Endometrium (tissue), 2 donors: ENCODE measurements around the gene CDC7.

Experiments
- FAIRE-seq: peaks from 2 replicates; lab custom pipeline; 2012; peaks lifted over from hg19 to GRCh38; lab: Jason Lieb, UNC
- donor health status: control.
- donor health status: control.

Gene CDC7

DNA sequence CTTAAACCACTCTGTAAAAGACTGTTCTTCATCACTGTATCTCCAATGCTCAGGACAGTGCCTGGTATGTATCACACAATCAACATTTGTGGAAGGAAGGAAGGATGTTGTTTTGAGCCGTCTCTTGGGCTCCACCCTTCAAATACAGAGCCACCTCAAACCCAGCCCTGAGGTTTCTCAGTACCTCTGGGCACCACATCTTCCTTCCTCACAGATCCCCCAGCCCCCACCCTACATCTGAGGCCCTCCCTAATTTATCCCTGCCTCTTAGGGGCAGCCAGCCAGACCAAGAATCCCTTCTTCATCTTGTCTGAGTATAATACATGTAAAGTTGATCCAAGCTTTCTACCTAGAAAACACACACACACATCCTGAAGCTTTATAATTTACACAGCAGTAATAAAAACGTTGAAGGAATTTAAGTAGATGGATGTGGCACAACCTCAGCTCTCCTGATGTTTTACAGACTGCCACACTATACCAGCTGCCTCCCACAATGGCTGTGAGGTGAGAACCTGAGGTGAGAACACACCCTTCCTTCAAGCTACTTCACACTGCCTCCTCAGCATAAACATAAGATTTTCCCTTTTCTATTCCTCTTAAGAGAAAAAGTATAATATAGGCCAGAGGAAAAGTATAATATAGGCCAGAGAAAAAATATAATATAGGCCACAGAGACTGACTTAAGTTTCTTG is 48.5 kb downstream of the CDC7 start:
- no peak for FAIRE-seq

DNA sequence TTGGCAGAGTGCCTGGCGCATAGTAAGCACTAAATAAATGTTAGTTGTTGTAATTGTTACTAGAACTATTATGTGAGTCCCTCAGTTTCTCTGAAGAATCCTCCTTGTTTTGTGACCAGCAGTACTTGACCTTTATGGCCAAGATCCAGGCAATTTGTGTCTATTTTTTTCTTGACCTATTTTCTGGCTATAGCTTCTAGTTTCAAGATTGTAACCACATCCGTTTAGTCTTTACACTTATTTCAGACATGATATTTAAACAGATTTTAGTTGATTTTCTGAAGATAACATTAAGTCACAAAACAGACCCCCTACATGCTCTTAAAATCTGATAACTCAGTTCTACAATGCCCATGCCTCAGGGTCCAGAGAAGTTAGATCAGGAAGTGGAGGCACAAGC is 50.3 kb downstream of the CDC7 start:
- FAIRE-seq: no peak

DNA sequence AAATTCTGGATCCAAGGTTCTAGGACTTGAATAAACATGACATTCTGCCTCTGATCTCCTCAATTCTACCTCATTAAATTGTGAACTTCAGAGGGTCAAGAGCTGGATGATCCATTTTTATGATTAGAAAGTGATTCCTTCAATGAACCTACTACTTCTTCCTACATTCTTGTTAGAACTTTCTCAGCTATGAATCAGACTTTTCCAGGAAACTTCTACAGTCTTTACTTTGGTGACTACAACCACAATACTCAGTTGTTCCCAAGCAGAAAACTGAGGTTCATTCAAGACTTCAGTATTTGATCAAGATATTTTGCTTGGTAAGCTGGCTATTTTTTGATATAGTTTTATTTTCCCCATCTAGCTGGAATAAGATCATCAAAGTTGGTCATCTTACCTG is 51.4 kb downstream of the CDC7 start:
- no peak for FAIRE-seq

DNA sequence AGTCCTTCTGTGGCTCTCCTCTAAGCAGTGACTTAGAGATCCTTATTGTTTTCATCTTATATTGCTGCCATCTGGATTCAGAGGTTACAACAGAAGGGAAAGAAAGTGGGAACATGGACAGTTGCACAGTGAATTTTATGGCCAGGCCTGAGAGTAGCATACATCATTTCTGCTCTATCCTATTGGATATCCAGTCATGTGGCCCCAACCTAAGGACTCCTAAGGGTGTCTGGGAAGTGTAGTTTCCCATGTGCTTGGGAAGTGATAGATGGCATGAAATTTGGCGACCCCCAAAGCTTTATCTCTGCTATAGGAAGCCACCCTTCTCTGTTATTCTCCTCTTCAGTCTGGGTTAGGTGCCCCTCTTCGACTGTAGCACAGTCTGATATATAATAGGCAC is 51.9 kb downstream of the CDC7 start:
- no peak for FAIRE-seq

DNA sequence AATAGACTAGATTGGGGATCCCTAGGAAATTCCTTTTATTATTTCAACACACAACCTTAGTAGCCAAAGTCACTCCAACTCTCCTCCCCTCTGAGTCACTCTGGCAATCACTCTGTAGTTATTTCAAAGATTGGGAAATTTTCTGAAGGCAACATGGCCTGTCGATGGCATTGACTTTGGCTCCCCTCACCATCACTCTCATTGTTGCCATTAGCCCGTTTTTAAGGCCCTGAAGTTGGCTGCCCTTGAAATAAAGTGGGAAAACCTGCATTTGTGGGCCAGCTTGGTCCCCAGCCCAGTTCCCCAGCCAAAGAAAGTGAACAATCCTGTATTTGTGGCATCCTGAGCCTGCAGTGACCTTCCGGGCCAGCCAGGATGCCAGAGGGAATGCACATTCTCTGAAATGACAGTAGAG is 52.5 kb downstream of the CDC7 start:
- FAIRE-seq: no peak

DNA sequence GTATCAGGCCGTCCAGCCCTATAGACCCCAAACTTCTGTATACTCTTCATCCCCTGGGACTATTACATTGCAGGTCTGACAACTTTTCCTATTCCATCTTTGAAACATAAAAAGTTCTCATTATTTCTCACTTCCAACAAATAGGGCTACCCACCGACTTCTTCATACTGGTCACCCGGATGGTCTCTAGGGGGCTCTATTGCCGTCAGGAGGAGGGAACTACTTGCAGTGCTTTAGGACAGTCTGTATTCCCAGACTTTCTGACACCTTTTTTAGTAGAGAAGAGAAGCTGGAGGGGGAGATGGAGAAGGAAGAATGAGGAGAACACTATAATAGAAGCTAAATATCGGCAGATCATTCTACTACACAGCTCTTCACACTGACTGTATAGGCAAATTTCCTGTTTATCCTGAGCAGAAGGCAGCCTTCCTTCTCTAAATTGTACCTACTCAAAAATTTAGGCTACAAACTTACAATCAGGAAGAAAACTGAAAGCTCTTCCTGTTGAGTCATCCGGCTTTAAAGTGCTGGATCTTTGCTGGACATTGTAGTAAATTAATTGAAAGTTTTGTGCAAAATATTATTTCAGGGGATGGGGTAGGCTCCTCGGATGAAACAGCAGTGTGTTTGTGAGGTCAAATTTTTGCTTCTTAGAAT is 54.6 kb downstream of the CDC7 start:
- no peak for FAIRE-seq

DNA sequence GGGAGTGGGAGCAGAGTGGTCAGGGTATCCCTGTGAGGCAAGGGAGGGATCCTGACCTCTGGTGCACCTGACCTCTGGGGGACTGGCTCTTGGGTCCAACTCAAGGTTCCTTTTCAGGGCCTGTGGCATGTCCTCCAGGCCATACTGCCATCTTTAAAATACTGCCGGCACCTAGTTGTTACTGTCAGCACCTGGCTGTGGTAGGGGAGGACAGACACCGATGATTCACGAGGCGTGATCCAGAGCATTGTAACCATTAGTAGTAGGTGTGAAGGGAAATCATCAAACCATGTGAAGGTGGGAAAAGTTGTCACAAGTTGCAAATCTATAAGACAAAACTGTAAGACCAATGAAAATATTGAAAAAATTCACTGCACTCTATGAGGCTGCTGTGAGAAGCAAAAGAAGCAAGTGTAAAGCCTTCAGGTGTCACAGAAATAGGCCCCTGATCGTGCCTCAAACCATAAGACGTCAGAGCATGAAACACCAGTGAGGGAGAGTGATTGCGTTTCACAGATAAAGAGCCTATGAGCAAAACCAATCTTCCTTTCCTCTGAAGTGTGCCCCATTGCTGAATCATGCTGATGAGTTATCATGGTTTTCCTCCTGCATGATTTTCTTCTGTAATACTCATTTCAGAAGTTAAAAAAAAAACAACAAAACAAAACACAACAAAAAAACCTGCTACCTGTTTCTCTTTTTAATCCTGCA is 55.3 kb downstream of the CDC7 start:
- FAIRE-seq: no peak

DNA sequence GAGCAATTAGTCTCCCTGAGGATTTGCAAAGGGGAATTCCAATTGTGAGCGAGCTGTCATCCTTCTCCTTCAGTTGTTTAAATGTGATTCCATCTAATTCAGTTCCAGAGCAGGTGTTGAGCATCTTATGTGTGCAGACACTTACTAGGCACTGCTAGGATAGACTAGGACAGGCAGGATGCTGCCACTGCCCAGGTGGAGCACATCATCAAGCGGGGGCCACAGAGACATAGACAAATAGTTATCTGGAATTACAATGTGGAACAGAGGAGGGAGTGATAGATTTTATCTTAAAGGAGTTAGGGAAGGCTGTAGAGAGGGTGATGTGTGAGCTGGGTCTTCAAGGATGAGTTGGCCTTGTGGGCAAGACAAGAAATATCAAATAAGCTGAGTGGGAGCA is 55.9 kb downstream of the CDC7 start:
- FAIRE-seq: no peak

DNA sequence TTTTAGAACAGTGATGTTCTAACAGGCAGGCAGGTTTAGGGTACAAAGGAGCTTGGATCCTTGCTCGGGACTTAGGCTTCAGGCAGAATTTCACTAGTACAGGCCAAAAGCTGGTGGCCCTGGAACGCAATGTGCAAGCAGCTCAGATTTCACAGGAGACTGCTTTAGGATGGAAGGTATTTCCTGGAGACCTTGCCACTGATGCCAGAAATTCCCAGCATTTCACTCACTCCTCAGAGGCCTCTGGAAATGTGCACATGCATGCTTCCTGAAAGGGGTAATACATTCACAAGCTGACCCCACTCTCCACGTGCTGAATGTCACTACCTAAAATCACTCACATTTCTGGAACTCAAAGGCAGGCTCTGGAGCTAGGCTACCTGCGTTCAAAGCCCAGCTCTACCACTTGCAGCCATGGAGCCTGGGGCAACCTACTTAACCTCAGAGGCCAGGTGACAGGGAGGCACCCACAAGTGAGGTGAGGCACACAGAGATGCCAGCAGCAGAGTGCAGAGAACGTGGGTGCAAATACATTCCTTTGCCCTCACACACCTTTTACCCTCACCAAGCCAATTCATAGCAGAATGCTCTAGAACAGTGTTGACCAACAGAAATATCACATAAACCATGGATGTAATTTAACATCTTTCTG is 56.5 kb downstream of the CDC7 start:
- no peak for FAIRE-seq

DNA sequence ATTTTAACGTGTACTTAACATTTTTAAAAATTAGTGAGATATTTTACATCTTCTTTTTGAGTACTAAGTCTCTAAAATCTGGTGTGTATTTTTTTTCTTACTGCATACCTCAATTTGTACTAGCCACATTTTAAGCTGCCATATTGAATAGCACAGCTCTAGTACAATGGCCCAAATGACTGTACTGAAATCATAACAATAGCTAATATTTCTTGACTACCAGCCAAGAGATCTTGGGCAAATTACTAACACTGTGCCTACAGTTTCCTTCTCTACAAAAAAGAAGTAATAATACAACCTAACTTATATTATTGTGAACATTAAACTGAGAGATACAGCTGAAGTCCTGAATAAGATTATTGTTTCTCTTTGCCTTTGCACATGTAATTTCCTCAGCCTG is 57.2 kb downstream of the CDC7 start:
- no peak for FAIRE-seq

DNA sequence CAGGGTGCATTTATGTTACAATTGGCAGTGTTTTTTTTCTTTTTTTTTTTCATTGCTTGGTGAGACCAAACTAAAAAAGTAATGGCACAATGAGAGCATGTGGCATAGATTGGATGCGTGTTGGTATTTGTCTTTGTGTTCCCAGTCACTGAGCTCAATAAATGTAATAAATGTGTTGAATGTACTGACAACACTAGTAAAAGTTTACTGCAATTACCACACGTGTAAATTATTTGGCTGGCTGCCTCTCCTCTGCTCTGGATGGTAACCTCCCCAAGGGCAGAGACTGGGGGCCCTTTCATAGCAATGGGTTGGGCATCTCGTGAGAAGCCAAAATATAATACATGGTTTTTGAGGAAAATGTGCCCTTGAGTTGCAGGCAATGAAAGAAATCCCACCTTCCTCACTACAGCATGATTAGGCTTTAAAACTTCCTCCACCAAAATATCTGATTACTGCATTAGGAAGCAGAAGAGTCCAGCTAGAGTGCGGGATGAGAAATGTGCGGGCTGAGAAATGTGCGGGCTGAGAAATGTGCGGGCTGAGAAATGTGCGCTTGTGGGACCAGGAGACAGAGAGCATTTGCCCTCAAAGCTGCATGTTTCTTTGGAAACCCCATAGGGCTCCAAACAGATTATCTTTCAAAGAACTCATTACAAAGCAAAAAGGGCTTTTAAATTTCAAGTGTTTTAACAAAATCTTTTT is 58.5 kb downstream of the CDC7 start:
- FAIRE-seq: no peak

DNA sequence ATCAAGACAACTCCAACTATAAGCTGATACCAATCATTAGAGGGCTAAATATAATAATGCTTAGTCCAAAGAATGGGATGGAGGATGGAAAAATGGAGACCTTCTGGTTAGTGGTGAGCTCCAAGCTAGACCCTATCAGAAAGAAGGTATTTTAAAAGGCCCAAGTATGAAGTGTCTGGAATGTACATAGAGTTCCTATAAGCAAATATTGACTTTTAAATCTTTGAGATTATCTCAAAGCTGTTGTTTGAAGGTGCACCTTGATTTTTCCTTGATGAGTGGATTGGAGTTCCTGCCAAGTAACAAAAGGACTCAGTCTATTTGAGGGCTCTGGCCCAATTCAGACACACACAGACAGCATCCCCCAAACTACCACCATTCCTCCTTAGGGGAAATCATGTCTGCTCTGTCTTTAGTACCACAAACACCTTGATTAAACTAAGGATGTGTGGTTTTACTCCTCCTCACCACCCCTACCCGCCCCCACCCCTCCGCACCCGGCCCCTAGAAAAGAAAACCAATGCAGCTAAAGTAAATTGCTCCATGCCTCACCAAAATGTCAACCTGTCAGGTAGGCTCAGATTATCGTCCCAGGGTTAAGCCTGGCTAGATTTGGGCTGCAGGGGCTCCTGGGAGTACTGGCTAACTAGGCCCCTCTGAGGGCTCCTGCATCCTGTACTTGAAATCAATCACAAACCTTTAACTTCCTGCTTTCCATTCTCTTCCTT is 59.4 kb downstream of the CDC7 start:
- no peak for FAIRE-seq

DNA sequence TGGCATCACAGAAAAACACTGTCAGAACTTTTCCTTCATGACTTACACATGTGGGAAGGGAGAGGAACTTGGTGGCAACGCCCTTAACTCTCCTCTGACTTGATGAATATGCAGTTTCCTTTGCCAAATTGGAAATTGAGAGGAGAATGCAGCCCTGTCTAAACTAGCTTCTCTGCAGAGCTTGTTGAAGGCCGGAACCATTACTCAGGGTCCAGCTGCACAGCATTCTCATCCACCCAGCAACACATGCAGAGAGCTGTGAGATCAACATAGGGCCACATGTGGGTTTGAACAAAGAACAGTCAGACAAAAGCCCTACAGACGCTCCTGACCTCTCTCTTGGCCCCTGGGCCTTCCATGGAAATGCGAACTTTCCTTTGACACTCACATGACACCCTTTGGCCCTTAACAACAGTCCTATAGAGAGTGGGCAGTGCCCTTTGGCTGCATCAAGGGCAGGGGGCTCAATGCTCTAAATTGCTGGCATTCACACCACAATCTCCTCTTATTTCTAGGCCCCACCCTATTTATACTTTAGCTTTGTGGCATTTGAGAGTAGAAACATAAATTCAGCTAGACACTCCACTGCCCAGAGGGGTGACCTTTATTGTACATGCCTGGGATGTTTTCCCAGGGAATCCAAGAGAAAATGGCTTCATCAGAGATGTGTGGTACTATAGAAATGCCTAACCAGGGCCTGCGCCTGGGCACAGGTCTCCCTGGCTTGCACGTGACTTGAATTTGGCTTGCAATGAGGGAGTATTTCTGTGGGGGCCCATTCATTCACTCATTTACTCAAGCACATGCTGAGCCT is 64.4 kb downstream of the CDC7 start:
- no peak for FAIRE-seq

DNA sequence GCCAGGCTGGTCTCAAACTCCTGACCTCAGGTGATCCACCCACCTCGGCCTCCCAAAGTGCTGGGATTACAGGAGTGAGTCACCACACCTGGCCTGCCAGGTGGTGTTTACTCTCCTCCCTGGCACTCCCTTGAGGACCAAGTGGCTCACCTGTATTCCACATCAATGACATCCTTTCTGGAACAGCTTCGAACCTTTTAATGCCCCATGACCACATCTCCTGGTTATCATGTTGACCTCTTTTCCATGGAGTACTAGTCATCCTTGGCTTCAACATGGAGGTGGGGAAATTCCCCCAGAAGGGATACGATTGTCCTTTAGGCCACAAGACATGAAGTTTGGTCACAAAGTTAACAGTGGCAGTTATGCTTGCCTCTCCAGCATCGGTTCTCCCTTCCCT is 66.9 kb downstream of the CDC7 start:
- no peak for FAIRE-seq

DNA sequence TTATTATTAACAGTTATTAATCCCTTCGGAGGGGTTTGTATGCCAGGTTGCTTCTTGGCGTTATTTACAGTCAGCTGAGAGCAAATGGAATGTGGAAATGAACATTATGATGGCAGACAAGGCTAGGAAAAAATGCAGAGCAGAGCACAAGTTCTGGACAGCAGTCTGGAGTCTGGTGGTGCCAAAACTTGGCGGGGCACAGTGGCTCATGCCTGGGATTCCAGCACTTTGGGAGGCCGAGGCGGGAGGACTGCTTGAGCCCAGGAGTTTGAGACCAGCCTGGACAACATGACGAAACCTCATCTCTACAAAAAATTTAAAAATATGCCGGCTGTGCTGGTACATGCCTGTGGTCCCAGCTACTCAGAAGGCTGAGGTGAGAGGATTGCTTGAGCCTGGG is 67.6 kb downstream of the CDC7 start:
- no peak for FAIRE-seq

DNA sequence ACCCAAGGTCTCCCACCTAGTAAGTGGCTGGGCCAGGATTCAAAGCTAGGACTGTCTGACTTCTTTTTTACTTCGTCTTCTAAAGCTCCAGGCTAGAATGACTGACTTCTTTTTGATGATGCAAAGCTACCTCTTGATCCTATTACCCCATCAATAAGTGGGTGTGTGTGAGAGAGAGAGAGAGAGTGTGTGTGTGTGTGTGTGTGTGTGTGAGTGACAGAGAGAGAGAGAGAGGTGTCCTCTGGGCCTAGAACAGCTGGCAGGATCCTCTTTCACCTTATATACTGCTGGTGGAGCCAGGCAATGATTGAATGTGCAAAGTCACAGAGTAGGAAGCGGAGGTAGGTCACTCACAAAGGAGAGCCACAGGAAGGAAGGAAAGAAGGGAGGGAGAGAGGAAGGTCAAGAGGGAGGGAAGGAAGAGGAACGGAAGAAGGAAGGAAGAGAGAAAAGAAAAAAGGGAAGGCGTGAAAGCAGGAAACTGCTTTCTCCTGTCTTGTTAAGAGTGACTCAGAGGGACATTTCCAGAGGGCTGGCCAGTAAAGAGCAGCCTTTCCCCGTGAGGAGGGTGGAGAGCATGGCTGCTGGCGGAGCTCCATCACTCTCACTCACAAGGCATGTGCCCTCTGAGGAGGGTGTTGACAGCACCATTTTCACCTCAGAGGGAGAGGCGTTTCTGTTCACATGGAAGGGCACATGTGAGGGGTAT is 68.9 kb downstream of the CDC7 start:
- no peak for FAIRE-seq

DNA sequence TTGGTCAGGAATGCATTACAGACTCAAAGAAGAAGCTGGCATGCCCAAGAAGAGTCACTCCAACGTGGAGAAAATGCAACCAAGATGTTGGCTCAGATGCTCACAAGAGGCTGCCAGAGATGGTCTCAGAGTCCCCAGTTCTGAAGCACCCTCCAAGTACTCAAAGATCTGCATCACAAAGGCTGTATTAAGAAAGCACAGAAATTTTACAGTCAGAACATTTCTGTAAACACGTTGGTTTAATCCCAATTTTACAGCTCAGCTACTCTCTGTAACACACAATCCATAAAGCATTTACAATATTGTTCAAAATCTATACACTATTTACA is 69.4 kb downstream of the CDC7 start:
- FAIRE-seq: no peak

DNA sequence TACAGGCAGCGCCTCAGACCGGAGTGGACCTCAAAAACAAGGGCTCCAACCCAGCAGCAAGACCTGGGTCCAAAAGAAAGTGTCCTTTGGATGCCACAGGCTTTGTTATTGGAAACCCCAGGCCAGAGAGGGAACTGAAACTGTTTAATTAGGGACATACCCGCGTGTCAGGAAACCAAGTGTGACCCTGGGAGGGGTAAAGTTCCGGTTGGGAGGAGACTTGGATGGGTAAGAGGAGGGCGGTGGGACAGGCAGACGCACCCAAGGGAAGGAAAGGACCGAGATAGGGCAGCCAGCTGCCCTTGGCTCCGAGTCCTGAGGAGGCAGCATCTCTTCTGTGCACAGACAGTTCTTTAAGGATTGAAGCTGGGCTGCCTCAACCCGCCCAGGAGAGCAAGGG is 71.4 kb downstream of the CDC7 start:
- no peak for FAIRE-seq
